Measurements from ENCODE around the gene SH2D3C. TPM values are rescaled to one million over a fixed set of nuclear protein-coding genes. Genes with fewer than 3 reads are reported as not detected.

Gene SH2D3C
- total and polyA plus RNA-seq, 2 of the 8 experiments (the other 6 are each of a cell fraction or from before 2014, with no cell fraction given): 6.4 to 8.1 TPM

DNA sequence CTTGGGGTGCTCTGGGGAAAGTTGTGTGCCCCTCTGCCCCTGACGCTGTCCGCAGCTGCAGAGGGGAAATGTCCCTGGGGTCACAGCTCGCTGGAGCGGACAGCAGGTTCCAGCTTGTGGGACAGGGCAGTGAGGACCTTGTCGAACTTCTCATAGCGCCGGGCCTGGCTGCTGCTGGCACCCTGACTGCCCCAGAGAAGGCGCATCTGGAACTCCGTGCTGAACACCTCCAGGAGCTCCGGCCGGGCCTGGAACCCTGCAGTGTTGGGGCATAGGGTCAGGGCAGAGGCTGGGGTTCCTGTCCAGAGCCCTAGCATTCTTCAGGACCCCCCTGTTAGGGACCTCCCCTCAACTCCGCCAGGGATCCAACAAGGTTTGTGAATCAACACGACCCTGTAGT, 39.8 kb downstream of the SH2D3C start:
- no peak overlapping the region for H4K91ac ChIP-seq (replicated peaks; ENCODE audit: insufficient read length, low read length)
- H4K5ac ChIP-seq (ENCODE audit: insufficient read length, low read depth, low read length): no peak overlapping the region
- H3K23ac ChIP-seq (ENCODE audit: insufficient read length): no peak overlapping the region
- H3K56ac ChIP-seq (replicated peaks; ENCODE audit: insufficient read length, low read depth, low read length): no peak overlapping the region
- POLR2A ChIA-PET (ENCODE audit: partially characterized antibody): no interaction called here
- H3K9ac ChIP-seq (replicated peaks in 1 of 4; ENCODE audit: extremely low read depth in 1 of 4, low read depth in 3 of 4, low read length in 3 of 4): no peak overlapping the region
- no peak overlapping the region for H3K4ac ChIP-seq (replicated peaks; ENCODE audit: insufficient read length, low read depth, low read length)
- H4K8ac ChIP-seq (ENCODE audit: extremely low read depth, insufficient read depth, low read length): no peak overlapping the region; the same call in 1 of the 2 replicates
- H3K14ac ChIP-seq (ENCODE audit: insufficient read length): no peak overlapping the region
- H2AFZ ChIP-seq (ENCODE audit: low read length): no peak overlapping the region
- no peak overlapping the region for H2BK20ac ChIP-seq (ENCODE audit: low read length)
- 90% methylated on average over 13 of the region's 13 CpGs; no CpG with 5 or more reads in 1 of the 2 experiments for WGBS, 2 experiments (ENCODE audit: extremely low coverage in 1 of 2, insufficient coverage in 1 of 2, insufficient read length in 1 of 2, insufficient replicate concordance in 2 of 2, low coverage in 1 of 2, low lambda C conversion rate in 2 of 2, missing lambda C conversion rate in 1 of 2)
- no peak overlapping the region; the same call in 1 of the 2 replicates for H3K27ac ChIP-seq (ENCODE audit: low read depth, low read length)
- H2AK5ac ChIP-seq (ENCODE audit: low read depth, low read length): no peak overlapping the region
- no peak overlapping the region for H2BK12ac ChIP-seq (ENCODE audit: low read depth, low read length)
- H3K27me3 ChIP-seq (replicated peaks in 1 of 4; ENCODE audit: control insufficient read depth in 3 of 4, extremely low read depth in 1 of 4, insufficient read depth in 3 of 4, low read length in 3 of 4): no peaks in the 10 kb centered on the region
- no peaks in the 10 kb centered on the region for H3K36me3 ChIP-seq (ENCODE audit: control insufficient read depth in 2 of 4, insufficient read depth in 4 of 4, low read length in 3 of 4)
- no peak overlapping the region for H2BK15ac ChIP-seq (ENCODE audit: low read length)
- no peak overlapping the region for H3K4me2 ChIP-seq (ENCODE audit: insufficient read depth in 1 of 2, low read depth in 2 of 2, low read length in 2 of 2)
- peaks cover 0 to 4% of the 10 kb centered on the region in 2 experiments for H4K20me1 ChIP-seq (replicated peaks in 1 of 2; ENCODE audit: control insufficient read depth in 1 of 2, insufficient read depth in 2 of 2, low read length in 2 of 2)
- no peak overlapping the region for H3K4me3 ChIP-seq (ENCODE audit: extremely low read depth in 1 of 4, insufficient read depth in 2 of 4, low read depth in 3 of 4, low read length in 4 of 4)
- no peaks in the 10 kb centered on the region for H3K9me3 ChIP-seq (ENCODE audit: insufficient read depth in 2 of 2, low read depth in 1 of 2, low read length in 1 of 2)
- no peak overlapping the region for H2BK5ac ChIP-seq (ENCODE audit: low read depth, low read length)
- CTCF ChIA-PET (ENCODE audit: partially characterized antibody): interaction anchor here (1.0 to 2.6 kb wide), 4 partner anchors 26 to 183 kb away, joined by 3 to 10 read pairs (median 6); no protein-coding TSS in a partner anchor
- no peak overlapping the region for H2BK120ac ChIP-seq (replicated peaks; ENCODE audit: low read depth, low read length)
- H3K18ac ChIP-seq (ENCODE audit: extremely low read depth, low read length): no peak overlapping the region
- DNase-seq (ENCODE audit: low read depth in 1 of 2, low spot score in 2 of 2) (no peak), FAIRE-seq (no peak)
- peaks cover 3 to 11% (median 6%) of the 10 kb centered on the region in 4 experiments; a peak in 6 of 7 replicates for H3K4me1 ChIP-seq (replicated peaks in 1 of 4; ENCODE audit: control insufficient read depth in 3 of 4, insufficient read depth in 4 of 4, low read length in 3 of 4)
- H3K79me1 ChIP-seq (ENCODE audit: low read depth, low read length): no peaks in the 10 kb centered on the region
- no peaks in the 10 kb centered on the region for H3K79me2 ChIP-seq (ENCODE audit: control insufficient read depth in 1 of 2, insufficient read depth in 2 of 2, low read length in 2 of 2)
- H3K23me2 ChIP-seq (ENCODE audit: low read depth, low read length): peaks cover 9% of the 10 kb centered on the region; the same call in 1 of the 2 replicates
- TF ChIP-seq ATF2 (IDR thresholded peaks at IDR 0.05; ENCODE audit: low read length) (no peak), EGR1 (IDR thresholded peaks at IDR 0.05; ENCODE audit: borderline replicate concordance, low read depth, low read length) (no peak), RXRA (IDR thresholded peaks at IDR 0.05; ENCODE audit: insufficient read depth, low read depth, low read length) (no peak), RNF2 (IDR thresholded peaks at IDR 0.05; ENCODE audit: borderline replicate concordance, low read depth, low read length, missing control alignments, poor library complexity, severe bottlenecking) (no peak), SP2 (IDR thresholded peaks at IDR 0.05; ENCODE audit: low read length) (no peak), SIRT6 (IDR thresholded peaks at IDR 0.05; ENCODE audit: low read length) (no peak), MAFK (IDR thresholded peaks at IDR 0.05; ENCODE audit: low read depth, low read length) (no peak), TBP (IDR thresholded peaks at IDR 0.05; ENCODE audit: low read depth, low read length) (no peak), GABPA (IDR thresholded peaks at IDR 0.05; ENCODE audit: borderline replicate concordance, insufficient read depth, low read length) (no peak), NRF1 (IDR thresholded peaks at IDR 0.05; ENCODE audit: low read depth, low read length) (no peak), POLR2A (IDR thresholded peaks at IDR 0.05; ENCODE audit: control extremely low read depth in 1 of 2, low read depth in 2 of 2, low read length in 2 of 2) (no peak), MAX (IDR thresholded peaks at IDR 0.05) (no peak)
